Stimulated activated naive B cell treated with anti-CD40 and anti-IgM and Interleukin-4, amounts not matched to agents 10 μg/mL and 1 μg/mL and 100 μg/mL, for 72 hours (primary cell): ENCODE measurements around the gene OPN1LW.

Source experiments
- ATAC-seq, 2 donors: fragments of 150-1000 bp; cut with Tn5 transposase; replicated peaks; 2 replicates each; pipeline ENCODE4 v1.10.0; 2021; ENCODE audit warnings: moderate library complexity in 1 of 2
- DNase-seq: peaks from one replicate; pipeline ENCODE4 v3.0.0; 2021
- H3K27ac Mint-ChIP-seq: one replicate; pipeline ENCODE4 v1.8.0; 2022; ENCODE audit warnings: mild to moderate bottlenecking, mixed read lengths
- H3K27me3 Mint-ChIP-seq, 2 donors: one replicate each; pipeline ENCODE4 v1.8.0; 2022; ENCODE audit warnings: mixed read lengths in 2 of 2
- H3K36me3 Mint-ChIP-seq, 2 donors: one replicate each; pipeline ENCODE4 v1.8.0; 2022; ENCODE audit warnings: mixed read lengths in 2 of 2, mild to moderate bottlenecking in 1 of 2
- H3K4me1 Mint-ChIP-seq, 2 donors: one replicate each; pipeline ENCODE4 v1.8.0; 2022; ENCODE audit warnings: mixed read lengths in 2 of 2, mild to moderate bottlenecking in 1 of 2
- H3K4me3 Mint-ChIP-seq, 2 donors: one replicate each; pipeline ENCODE4 v1.8.0; 2022; ENCODE audit warnings: mild to moderate bottlenecking in 2 of 2, mixed read lengths in 2 of 2, moderate library complexity in 1 of 2
- H3K9me3 Mint-ChIP-seq, 2 donors: one replicate each; pipeline ENCODE4 v1.8.0; 2022; ENCODE audit warnings: mixed read lengths in 2 of 2, mild to moderate bottlenecking in 1 of 2

The OPN1LW gene

GRCh38 chrX:154121207-154121606 is 22.8 kb upstream of the OPN1LW start:
- peaks cover 0 to 3% of the 10 kb centered on the region in 2 donors for H3K9me3 Mint-ChIP-seq
- peaks cover 5 to 15% of the 10 kb centered on the region in 2 donors for H3K4me1 Mint-ChIP-seq
- DNase-seq (no peak), ATAC-seq (no peak)
- no peak overlapping the region for H3K27ac Mint-ChIP-seq
- no peaks in the 10 kb centered on the region for H3K27me3 Mint-ChIP-seq
- no peaks in the 10 kb centered on the region for H3K36me3 Mint-ChIP-seq
- no peak overlapping the region for H3K4me3 Mint-ChIP-seq

- no peaks in the 10 kb centered on the region for H3K27me3 Mint-ChIP-seq
- ATAC-seq (no peak), DNase-seq (no peak)
- peaks cover 0 to 3% of the 10 kb centered on the region in 2 donors for H3K9me3 Mint-ChIP-seq
- no peaks in the 10 kb centered on the region for H3K36me3 Mint-ChIP-seq
- peaks cover 5 to 15% of the 10 kb centered on the region in 2 donors for H3K4me1 Mint-ChIP-seq
- no peak overlapping the region for H3K27ac Mint-ChIP-seq
- H3K4me3 Mint-ChIP-seq = no peak overlapping the region
Measured at GRCh38 chrX:154121961-154122360, 22.1 kb upstream of the OPN1LW start.

- ATAC-seq (peak; percentile 64 to 67), DNase-seq (no peak)
- no peaks in the 10 kb centered on the region for H3K36me3 Mint-ChIP-seq
- peak overlapping the region in 1 of 2 donors; percentile 37 for H3K4me3 Mint-ChIP-seq
- H3K9me3 Mint-ChIP-seq = peaks cover 0 to 3% of the 10 kb centered on the region in 2 donors
- no peaks in the 10 kb centered on the region for H3K27me3 Mint-ChIP-seq
- no peak overlapping the region for H3K27ac Mint-ChIP-seq
- H3K4me1 Mint-ChIP-seq = peaks cover 5 to 15% of the 10 kb centered on the region in 2 donors
Measured at GRCh38 chrX:154123241-154124219, 20.5 kb upstream of the OPN1LW start.

GRCh38 chrX:154125391-154126040 is 18.5 kb upstream of the OPN1LW start:
- Mint-ChIP-seq H3K9me3 (peaks cover 0 to 3% of the 10 kb centered on the region in 2 donors), H3K27ac (peak overlapping the region; percentile 47), H3K27me3 (no peaks in the 10 kb centered on the region), H3K4me1 (peaks cover 5 to 15% of the 10 kb centered on the region in 2 donors), H3K4me3 (no peak overlapping the region), H3K36me3 (no peaks in the 10 kb centered on the region)
- ATAC-seq (no peak), DNase-seq (no peak)

GRCh38 chrX:154126101-154126500 is 17.9 kb upstream of the OPN1LW start:
- ATAC-seq (no peak), DNase-seq (no peak)
- H3K4me3 Mint-ChIP-seq = no peak overlapping the region
- H3K9me3 Mint-ChIP-seq = peaks cover 0 to 3% of the 10 kb centered on the region in 2 donors
- H3K27me3 Mint-ChIP-seq = no peaks in the 10 kb centered on the region
- H3K36me3 Mint-ChIP-seq = no peaks in the 10 kb centered on the region
- peaks cover 5 to 15% of the 10 kb centered on the region in 2 donors for H3K4me1 Mint-ChIP-seq
- no peak overlapping the region for H3K27ac Mint-ChIP-seq

GRCh38 chrX:154131955-154132354 is 12.1 kb upstream of the OPN1LW start:
- Mint-ChIP-seq H3K9me3 (no peaks in the 10 kb centered on the region), H3K4me3 (no peak overlapping the region), H3K4me1 (peaks cover 4 to 9% of the 10 kb centered on the region in 2 donors), H3K27me3 (no peaks in the 10 kb centered on the region), H3K36me3 (no peaks in the 10 kb centered on the region), H3K27ac (no peak overlapping the region)
- no peak for DNase-seq
- no peak for ATAC-seq

- Mint-ChIP-seq H3K4me1 (peaks cover 4 to 9% of the 10 kb centered on the region in 2 donors), H3K4me3 (no peak overlapping the region), H3K27ac (no peak overlapping the region), H3K27me3 (no peaks in the 10 kb centered on the region), H3K9me3 (no peaks in the 10 kb centered on the region), H3K36me3 (no peaks in the 10 kb centered on the region)
- no peak for DNase-seq
- no peak for ATAC-seq
Measured at GRCh38 chrX:154132366-154132765, 11.7 kb upstream of the OPN1LW start.

- DNase-seq (peak; percentile 6), ATAC-seq (peak; percentile 61 to 71)
- Mint-ChIP-seq H3K27me3 (no peaks in the 10 kb centered on the region), H3K4me1 (peaks cover 4 to 9% of the 10 kb centered on the region in 2 donors), H3K9me3 (no peaks in the 10 kb centered on the region), H3K27ac (no peak overlapping the region), H3K36me3 (no peaks in the 10 kb centered on the region), H3K4me3 (peak overlapping the region in 1 of 2 donors; percentile 89)
Measured at GRCh38 chrX:154135458-154136229, 8.4 kb upstream of the OPN1LW start.

- H3K4me3 Mint-ChIP-seq = peak overlapping the region; percentile 87 to 89
- H3K27ac Mint-ChIP-seq = peak overlapping the region; percentile 85
- no peaks in the 10 kb centered on the region for H3K9me3 Mint-ChIP-seq
- H3K27me3 Mint-ChIP-seq = no peaks in the 10 kb centered on the region
- DNase-seq (peak; percentile 47), ATAC-seq (peak; percentile 72 to 84)
- H3K4me1 Mint-ChIP-seq = peaks cover 4 to 9% of the 10 kb centered on the region in 2 donors
- H3K36me3 Mint-ChIP-seq = no peaks in the 10 kb centered on the region
Measured at GRCh38 chrX:154136627-154137161, 7.3 kb upstream of the OPN1LW start.

- no peaks in the 10 kb centered on the region for H3K9me3 Mint-ChIP-seq
- no peaks in the 10 kb centered on the region for H3K36me3 Mint-ChIP-seq
- no peaks in the 10 kb centered on the region for H3K27me3 Mint-ChIP-seq
- H3K4me3 Mint-ChIP-seq = no peak overlapping the region
- DNase-seq = no peak
- peaks cover 6 to 9% of the 10 kb centered on the region in 2 donors for H3K4me1 Mint-ChIP-seq
- no peak overlapping the region for H3K27ac Mint-ChIP-seq
- ATAC-seq = no peak
Measured at GRCh38 chrX:154138857-154139256, 5.2 kb upstream of the OPN1LW start.

- Mint-ChIP-seq H3K27me3 (no peaks in the 10 kb centered on the region), H3K4me1 (peaks cover 6 to 9% of the 10 kb centered on the region in 2 donors), H3K27ac (no peak overlapping the region), H3K9me3 (no peaks in the 10 kb centered on the region), H3K4me3 (no peak overlapping the region), H3K36me3 (no peaks in the 10 kb centered on the region)
- DNase-seq = no peak
- no peak for ATAC-seq
Measured at GRCh38 chrX:154140206-154140605, 3.8 kb upstream of the OPN1LW start.

GRCh38 chrX:154140742-154141141 is 3.3 kb upstream of the OPN1LW start:
- no peak for DNase-seq
- Mint-ChIP-seq H3K36me3 (no peaks in the 10 kb centered on the region), H3K27ac (no peak overlapping the region), H3K4me1 (peaks cover 4 to 5% of the 10 kb centered on the region in 2 donors), H3K4me3 (no peak overlapping the region), H3K9me3 (no peaks in the 10 kb centered on the region), H3K27me3 (no peaks in the 10 kb centered on the region)
- ATAC-seq = no peak

GRCh38 chrX:154142386-154142785 is 1.7 kb upstream of the OPN1LW start:
- DNase-seq (no peak), ATAC-seq (no peak)
- no peaks in the 10 kb centered on the region for H3K9me3 Mint-ChIP-seq
- no peak overlapping the region for H3K4me3 Mint-ChIP-seq
- no peaks in the 10 kb centered on the region for H3K27me3 Mint-ChIP-seq
- H3K36me3 Mint-ChIP-seq = no peaks in the 10 kb centered on the region
- H3K27ac Mint-ChIP-seq = no peak overlapping the region
- peaks cover 0 to 2% of the 10 kb centered on the region in 2 donors for H3K4me1 Mint-ChIP-seq
